Tibial artery (tissue), 4 donors: ENCODE data around the gene GP5.

ENCODE experiments used
- DNase-seq, 2 donors: peaks; one replicate each; pipeline ENCODE4 v3.0.0-alpha.2; 2019
- H3K27ac ChIP-seq, 2 donors: fragments of 200-600 bp; sonication (generic) in 1 of 2; 1 replicate in 1 of 2; 2 replicates in 1 of 2; pipeline ENCODE4 v1.5.1; 2018 to 2019; ENCODE audit warnings: mild to moderate bottlenecking in 1 of 2
- H3K27me3 ChIP-seq, 2 donors: fragments of 200-600 bp; sonication (generic) in 1 of 2; one replicate each; pipeline versions ENCODE4 v1.5.1 to v1.6.0; 2016 to 2019
- H3K36me3 ChIP-seq, 3 donors: fragments of 200-600 bp; sonication (generic) in 2 of 3; one replicate each; pipeline ENCODE4 v1.5.1; 2016 to 2019; ENCODE audit warnings: mild to moderate bottlenecking in 2 of 3
- H3K4me1 ChIP-seq, 4 donors: fragments of 200-600 bp; sonication (generic) in 2 of 4; 1 replicate in 3 of 4; 2 replicates in 1 of 4; pipeline ENCODE4 v1.5.1; 2016 to 2019
- H3K4me3 ChIP-seq, 2 donors: fragments of 200-600 bp; sonication (generic) in 1 of 2; 1 replicate in 1 of 2; 2 replicates in 1 of 2; pipeline ENCODE4 v1.5.1; 2018 to 2019; ENCODE audit warnings: mild to moderate bottlenecking in 2 of 2
- H3K9me3 ChIP-seq, 3 donors: fragments of 200-600 bp; sonication (generic) in 1 of 3; one replicate each; pipeline ENCODE4 v1.5.1; 2016 to 2019
- intact Hi-C: fragments of 100-400 bp; cut with DNase I; formaldehyde crosslinking; loops from one replicate; pipeline ENCODE4 v1.15.0; 2023; ENCODE audit warnings: low total_unique reads
- TF ChIP-seq, protein P1 (sequence below), 2 experiments: fragments of 200-600 bp in 1 of 2; fragments of 450-650 bp in 1 of 2; IDR thresholded peaks; one replicate each; pipeline ENCODE4 v1.5.1; 2017 to 2019; ENCODE audit warnings: antibody characterized with exemption in 2 of 2, mild to moderate bottlenecking in 1 of 2, moderate library complexity in 1 of 2

GP5 gene

DNA sequence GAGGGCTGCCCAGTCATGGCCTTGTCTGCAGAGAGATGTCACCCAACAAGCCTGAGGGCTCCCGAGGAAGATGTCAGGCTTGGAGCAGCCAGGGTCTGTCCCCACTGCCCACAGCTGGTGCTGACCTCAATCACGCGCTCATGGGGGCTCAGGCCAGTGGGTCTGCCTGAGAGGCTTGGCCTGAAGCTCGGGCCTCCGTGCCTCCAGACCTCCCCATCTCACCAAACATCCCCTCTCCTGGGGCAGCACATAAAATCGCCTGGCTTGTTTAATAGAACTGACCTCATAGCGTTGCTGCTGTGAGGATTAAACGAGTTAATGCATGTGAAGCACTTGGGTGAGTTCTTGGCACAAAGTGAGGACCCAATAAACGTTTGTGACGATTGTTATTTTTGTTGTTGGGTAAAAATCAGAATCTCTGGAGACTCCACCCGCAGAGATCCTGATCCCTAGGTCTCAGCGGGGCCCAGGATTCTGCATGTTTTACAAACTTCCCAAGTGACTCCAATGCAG lies 33.0 kb downstream of the GP5 start:
- Histone ChIP-seq H3K4me3 (no peak overlapping the region), H3K36me3 (no peaks in the 10 kb centered on the region), H3K9me3 (no peaks in the 10 kb centered on the region), H3K4me1 (peaks cover 0 to 21% (median 5%) of the 10 kb centered on the region in 4 donors), H3K27ac (no peak overlapping the region), H3K27me3 (peaks cover 0 to 24% of the 10 kb centered on the region in 2 donors)
- no peak for DNase-seq
- intact Hi-C loops = no loop called here
- TF ChIP-seq, protein P1, sequence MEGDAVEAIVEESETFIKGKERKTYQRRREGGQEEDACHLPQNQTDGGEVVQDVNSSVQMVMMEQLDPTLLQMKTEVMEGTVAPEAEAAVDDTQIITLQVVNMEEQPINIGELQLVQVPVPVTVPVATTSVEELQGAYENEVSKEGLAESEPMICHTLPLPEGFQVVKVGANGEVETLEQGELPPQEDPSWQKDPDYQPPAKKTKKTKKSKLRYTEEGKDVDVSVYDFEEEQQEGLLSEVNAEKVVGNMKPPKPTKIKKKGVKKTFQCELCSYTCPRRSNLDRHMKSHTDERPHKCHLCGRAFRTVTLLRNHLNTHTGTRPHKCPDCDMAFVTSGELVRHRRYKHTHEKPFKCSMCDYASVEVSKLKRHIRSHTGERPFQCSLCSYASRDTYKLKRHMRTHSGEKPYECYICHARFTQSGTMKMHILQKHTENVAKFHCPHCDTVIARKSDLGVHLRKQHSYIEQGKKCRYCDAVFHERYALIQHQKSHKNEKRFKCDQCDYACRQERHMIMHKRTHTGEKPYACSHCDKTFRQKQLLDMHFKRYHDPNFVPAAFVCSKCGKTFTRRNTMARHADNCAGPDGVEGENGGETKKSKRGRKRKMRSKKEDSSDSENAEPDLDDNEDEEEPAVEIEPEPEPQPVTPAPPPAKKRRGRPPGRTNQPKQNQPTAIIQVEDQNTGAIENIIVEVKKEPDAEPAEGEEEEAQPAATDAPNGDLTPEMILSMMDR (IDR thresholded peaks at IDR 0.05) = no peak

GRCh38 chr3:194365526-194365925 lies 33.5 kb downstream of the GP5 start:
- Histone ChIP-seq H3K4me3 (no peak overlapping the region), H3K27me3 (peaks cover 0 to 24% of the 10 kb centered on the region in 2 donors), H3K9me3 (no peaks in the 10 kb centered on the region), H3K36me3 (no peaks in the 10 kb centered on the region), H3K27ac (no peak overlapping the region), H3K4me1 (peaks cover 0 to 21% (median 5%) of the 10 kb centered on the region in 4 donors)
- DNase-seq = no peak
- TF ChIP-seq, protein P1 (IDR thresholded peaks at IDR 0.05) = no peak
- intact Hi-C loops = no loop called here

- H3K9me3 ChIP-seq = no peaks in the 10 kb centered on the region
- peaks cover 0 to 26% of the 10 kb centered on the region in 2 donors for H3K27me3 ChIP-seq
- no peak overlapping the region for H3K27ac ChIP-seq
- peaks cover 0 to 19% (median 5%) of the 10 kb centered on the region in 4 donors for H3K4me1 ChIP-seq
- no peak for DNase-seq
- intact Hi-C loops = no loop called here
- no peak overlapping the region for H3K4me3 ChIP-seq
- no peaks in the 10 kb centered on the region for H3K36me3 ChIP-seq
- TF ChIP-seq, protein P1 (IDR thresholded peaks at IDR 0.05) = no peak
These were observed 34.2 kb downstream of the GP5 start for GRCh38 chr3:194364652-194365434.

- DNase-seq = no peak
- H3K4me1 ChIP-seq = peaks cover 0 to 14% (median 5%) of the 10 kb centered on the region in 4 donors
- intact Hi-C loops = no loop called here
- TF ChIP-seq, protein P1 (IDR thresholded peaks at IDR 0.05) = no peak
- H3K36me3 ChIP-seq = no peaks in the 10 kb centered on the region
- H3K9me3 ChIP-seq = no peaks in the 10 kb centered on the region
- H3K4me3 ChIP-seq = no peak overlapping the region
- peaks cover 0 to 24% of the 10 kb centered on the region in 2 donors for H3K27me3 ChIP-seq
- no peak overlapping the region for H3K27ac ChIP-seq
These were observed 34.8 kb downstream of the GP5 start for GRCh38 chr3:194364314-194364651.

DNA sequence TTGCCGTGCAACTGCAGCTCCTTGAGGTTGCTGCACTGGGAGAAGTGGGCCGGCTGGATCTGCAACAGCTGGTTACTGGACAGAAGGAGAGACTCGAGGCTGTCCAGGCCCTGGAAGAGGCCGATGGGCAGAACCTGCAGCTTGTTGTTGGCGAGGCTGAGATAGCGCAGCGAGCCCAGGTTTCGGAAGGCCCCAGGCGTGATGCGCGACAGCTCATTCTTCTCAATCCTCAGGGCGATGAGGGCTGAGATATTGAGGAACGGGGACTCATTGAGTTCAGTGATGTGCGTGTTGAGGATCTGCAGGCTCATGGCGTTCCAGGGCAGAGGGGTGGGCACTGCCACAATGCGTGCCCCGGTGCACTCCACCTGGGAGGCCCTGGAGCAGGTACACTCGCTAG lies 38.5 kb downstream of the GP5 start:
- H3K9me3 ChIP-seq = no peaks in the 10 kb centered on the region
- H3K4me3 ChIP-seq = no peak overlapping the region
- H3K4me1 ChIP-seq = peaks cover 0 to 10% (median 5%) of the 10 kb centered on the region in 4 donors
- intact Hi-C loops = no loop called here
- H3K27ac ChIP-seq = no peak overlapping the region
- TF ChIP-seq, protein P1 (IDR thresholded peaks at IDR 0.05) = no peak
- no peaks in the 10 kb centered on the region for H3K36me3 ChIP-seq
- H3K27me3 ChIP-seq = peaks cover 0 to 27% of the 10 kb centered on the region in 2 donors
- no peak for DNase-seq
